Measurements from ENCODE around the gene TGFB2.

The TGFB2 gene

DNA sequence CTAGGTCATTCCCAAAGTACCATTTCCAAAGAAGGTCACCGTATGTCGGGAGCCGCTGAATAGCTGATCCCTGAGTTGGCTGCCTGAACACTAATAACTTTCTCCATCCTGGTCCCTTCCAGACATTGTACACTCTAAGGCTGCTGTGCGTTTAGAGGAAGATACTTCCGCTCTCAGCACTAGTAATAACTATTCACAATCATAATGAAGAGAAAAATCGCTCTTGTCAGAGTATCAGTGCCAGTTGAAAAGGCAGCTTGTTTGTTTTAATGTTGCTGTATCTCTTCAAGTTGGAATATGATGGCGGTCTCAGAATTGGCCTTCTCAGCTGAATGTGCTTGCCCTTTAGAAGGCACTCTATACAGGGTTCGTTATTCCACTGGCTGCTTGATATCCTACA lies 43.5 kb downstream of the TGFB2 start:
- no peak overlapping the region for H3K4me3 ChIP-seq (ENCODE audit: low read depth, low read length)
- POLR2A ChIA-PET: no interaction called here
- TF ChIP-seq, protein P1, sequence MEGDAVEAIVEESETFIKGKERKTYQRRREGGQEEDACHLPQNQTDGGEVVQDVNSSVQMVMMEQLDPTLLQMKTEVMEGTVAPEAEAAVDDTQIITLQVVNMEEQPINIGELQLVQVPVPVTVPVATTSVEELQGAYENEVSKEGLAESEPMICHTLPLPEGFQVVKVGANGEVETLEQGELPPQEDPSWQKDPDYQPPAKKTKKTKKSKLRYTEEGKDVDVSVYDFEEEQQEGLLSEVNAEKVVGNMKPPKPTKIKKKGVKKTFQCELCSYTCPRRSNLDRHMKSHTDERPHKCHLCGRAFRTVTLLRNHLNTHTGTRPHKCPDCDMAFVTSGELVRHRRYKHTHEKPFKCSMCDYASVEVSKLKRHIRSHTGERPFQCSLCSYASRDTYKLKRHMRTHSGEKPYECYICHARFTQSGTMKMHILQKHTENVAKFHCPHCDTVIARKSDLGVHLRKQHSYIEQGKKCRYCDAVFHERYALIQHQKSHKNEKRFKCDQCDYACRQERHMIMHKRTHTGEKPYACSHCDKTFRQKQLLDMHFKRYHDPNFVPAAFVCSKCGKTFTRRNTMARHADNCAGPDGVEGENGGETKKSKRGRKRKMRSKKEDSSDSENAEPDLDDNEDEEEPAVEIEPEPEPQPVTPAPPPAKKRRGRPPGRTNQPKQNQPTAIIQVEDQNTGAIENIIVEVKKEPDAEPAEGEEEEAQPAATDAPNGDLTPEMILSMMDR (IDR thresholded peaks at IDR 0.05; ENCODE audit: insufficient read depth, low read length, missing control alignments): no peak
- CTCF ChIA-PET: interaction anchor here (1.3 kb wide), 1 partner anchor 164 kb away, joined by 4 read pairs; no protein-coding TSS in a partner anchor
- no peak for DNase-seq (ENCODE audit: low read depth, low spot score)

DNA sequence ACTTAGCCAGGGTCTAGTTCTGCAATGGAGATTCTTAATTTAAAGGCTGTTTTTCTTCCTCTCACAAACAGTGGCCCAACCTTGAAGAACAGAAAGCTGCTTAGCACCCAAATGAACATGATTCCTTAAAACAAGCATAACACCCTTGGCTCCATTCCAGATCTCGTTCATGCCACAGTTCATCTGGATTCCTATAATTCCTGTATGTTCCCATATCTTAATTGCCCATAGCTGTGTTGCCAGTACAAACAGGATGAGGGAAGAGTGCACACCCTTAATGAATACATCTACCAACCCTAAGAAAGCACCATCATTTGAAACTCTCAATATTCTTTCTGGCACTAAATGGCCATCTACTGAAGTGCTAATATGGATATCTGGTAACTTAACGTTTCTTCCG lies 45.5 kb downstream of the TGFB2 start:
- CTCF ChIA-PET: interaction anchor here (1.4 kb wide), 1 partner anchor 20 kb away, joined by 5 read pairs; no protein-coding TSS in a partner anchor
- POLR2A ChIA-PET: interaction anchor here (1.5 kb wide), 1 partner anchor 46 kb away, joined by 4 read pairs; the partner anchor contains the start of gene TGFB2
- TF ChIP-seq, protein P1 (IDR thresholded peaks at IDR 0.05; ENCODE audit: insufficient read depth, low read length, missing control alignments): no peak
- DNase-seq (ENCODE audit: low read depth, low spot score): no peak
- no peak overlapping the region for H3K4me3 ChIP-seq (ENCODE audit: low read depth, low read length)

DNA sequence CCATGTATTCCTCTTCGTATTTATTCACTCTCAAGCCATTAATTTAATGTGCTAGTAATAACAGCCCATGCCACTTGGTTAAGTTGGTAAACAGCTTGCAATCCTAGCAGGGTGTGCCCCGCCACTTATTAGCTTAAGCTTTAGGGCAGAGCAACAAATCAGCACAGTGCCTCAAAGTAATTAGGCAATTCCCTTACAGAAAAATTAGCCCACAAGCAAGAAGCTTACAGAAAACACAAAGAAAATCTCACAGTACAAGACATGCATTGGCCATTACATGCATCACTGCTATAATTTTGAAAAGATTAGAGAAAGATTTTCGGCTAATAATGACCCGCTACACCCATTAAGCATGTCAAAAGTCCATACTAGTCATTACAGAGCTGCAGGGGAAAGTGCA lies 47.6 kb downstream of the TGFB2 start:
- no peak for DNase-seq (ENCODE audit: low read depth, low spot score)
- ChIA-PET CTCF (no interaction called here), POLR2A (no interaction called here)
- H3K4me3 ChIP-seq (ENCODE audit: low read depth, low read length): no peak overlapping the region
- TF ChIP-seq, protein P1 (IDR thresholded peaks at IDR 0.05; ENCODE audit: insufficient read depth, low read length, missing control alignments): no peak

DNA sequence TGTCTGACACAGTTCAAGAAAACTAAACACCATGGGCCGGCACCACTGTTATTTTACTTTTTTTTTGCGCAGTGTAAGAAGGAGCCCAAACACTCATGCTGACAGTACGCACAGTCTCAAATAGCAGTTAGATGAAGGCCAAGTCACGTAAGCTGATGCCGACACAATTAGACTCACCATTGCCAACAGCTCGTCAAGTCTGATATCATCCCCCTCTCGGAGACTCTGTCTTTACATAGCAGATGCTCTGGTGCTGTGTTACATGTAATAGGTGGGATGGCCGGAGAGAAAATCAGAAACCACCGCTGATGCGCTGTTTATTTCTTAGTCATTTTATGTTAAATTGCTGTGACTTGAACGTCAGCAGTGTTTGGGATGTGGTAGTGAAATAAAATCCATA lies 49.3 kb downstream of the TGFB2 start:
- ChIA-PET POLR2A (no interaction called here), CTCF (interaction anchor here (1.4 kb wide), 1 partner anchor 14 kb away, joined by 3 read pairs; no protein-coding TSS in a partner anchor)
- no peak for DNase-seq (ENCODE audit: low read depth, low spot score)
- TF ChIP-seq, protein P1 (IDR thresholded peaks at IDR 0.05; ENCODE audit: insufficient read depth, low read length, missing control alignments): no peak
- H3K4me3 ChIP-seq (ENCODE audit: low read depth, low read length): no peak overlapping the region

DNA sequence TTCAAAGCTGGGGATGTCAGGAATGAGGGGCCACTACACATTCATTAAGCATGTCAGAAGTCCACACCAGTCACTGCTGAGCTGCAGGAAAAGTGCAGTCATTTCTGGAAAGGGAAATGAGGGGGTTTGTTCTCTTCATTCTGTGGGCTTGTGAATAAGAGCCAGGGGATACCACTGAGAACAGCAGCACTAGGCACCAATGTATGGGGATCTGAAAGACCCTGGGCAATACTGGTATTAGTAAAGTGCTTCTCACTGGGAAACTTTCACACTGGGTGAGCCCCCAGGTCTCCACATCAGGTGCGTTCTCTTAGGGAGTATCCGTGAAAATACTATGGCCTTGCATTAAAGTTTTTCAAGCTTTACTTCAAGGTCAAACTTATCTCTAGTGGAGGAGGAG lies 49.9 kb downstream of the TGFB2 start:
- TF ChIP-seq, protein P1 (IDR thresholded peaks at IDR 0.05; ENCODE audit: insufficient read depth, low read length, missing control alignments): no peak
- ChIA-PET POLR2A (no interaction called here), CTCF (interaction anchor here (1.4 kb wide), 1 partner anchor 14 kb away, joined by 3 read pairs; no protein-coding TSS in a partner anchor)
- DNase-seq (ENCODE audit: low read depth, low spot score): no peak
- H3K4me3 ChIP-seq (ENCODE audit: low read depth, low read length): no peak overlapping the region

DNA sequence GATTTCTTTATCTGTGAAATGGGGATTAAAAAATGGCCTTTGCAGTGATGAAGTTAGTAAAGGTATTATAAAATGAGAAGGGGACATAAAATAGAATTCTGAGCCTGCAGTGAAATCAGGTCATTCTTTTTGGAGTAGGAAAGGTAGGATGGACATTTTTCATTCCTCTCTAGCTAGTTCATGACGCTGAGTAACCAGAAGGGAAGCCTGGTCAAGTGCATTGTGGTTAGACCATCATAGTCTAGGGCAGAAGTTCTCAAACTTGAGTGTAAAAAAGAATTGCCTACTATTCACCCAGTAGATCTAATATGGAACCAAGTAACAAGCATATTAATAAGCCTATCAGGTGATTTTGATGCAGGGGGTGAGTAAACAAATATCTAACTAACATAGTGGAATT lies 50.8 kb downstream of the TGFB2 start:
- TF ChIP-seq, protein P1 (IDR thresholded peaks at IDR 0.05; ENCODE audit: insufficient read depth, low read length, missing control alignments): no peak
- no peak for DNase-seq (ENCODE audit: low read depth, low spot score)
- ChIA-PET POLR2A (no interaction called here), CTCF (no interaction called here)
- H3K4me3 ChIP-seq (ENCODE audit: low read depth, low read length): no peak overlapping the region
